H1 (cell line): ENCODE results near the gene CHPF. TPM values are rescaled to one million over a fixed set of nuclear protein-coding genes. Genes with fewer than 3 reads are reported as not detected.

Experiments used
- CTCF ChIA-PET: fragments of 300-600 bp; sonication (Branson Sonifier 250); formaldehyde crosslinking; loops from one replicate; lab custom pipeline; 2021; ENCODE audit not compliant: partially characterized antibody; lab: Charles Lee
- POLR2A ChIA-PET: fragments of 300-600 bp; sonication (Branson Sonifier 250); formaldehyde crosslinking; loops from one replicate; lab custom pipeline; 2021; ENCODE audit warnings: inconsistent platforms; ENCODE audit not compliant: partially characterized antibody; lab: Charles Lee
- DNase-seq, 2 experiments: peaks; one replicate each; pipeline versions ENCODE4 v3.0.0 to v3.0.0-alpha.2; 2010 to 2022; ENCODE audit warnings: low spot score in 2 of 2, low read depth in 1 of 2, mixed read lengths in 1 of 2
- FAIRE-seq: peaks from 2 replicates; lab custom pipeline; 2011; peaks lifted over from hg19 to GRCh38; lab: Jason Lieb, UNC
- H2AFZ ChIP-seq: 2 replicates; pipeline ENCODE4 v1.8.1; 2012; ENCODE audit warnings: low read length, inconsistent platforms
- H2AK5ac ChIP-seq: 2 replicates; pipeline ENCODE4 v1.6.1; 2013; ENCODE audit warnings: low read depth, low read length
- H2BK120ac ChIP-seq: replicated peaks from 2 replicates; pipeline ENCODE3; 2013; ENCODE audit warnings: low read depth, low read length, inconsistent platforms
- H2BK12ac ChIP-seq: 2 replicates; pipeline ENCODE4 v1.6.1; 2013; ENCODE audit warnings: low read depth, low read length
- H2BK15ac ChIP-seq: 2 replicates; pipeline ENCODE4 v1.6.1; 2013; ENCODE audit warnings: low read length
- H2BK20ac ChIP-seq: 2 replicates; pipeline ENCODE4 v1.6.1; 2013; ENCODE audit warnings: low read length
- H2BK5ac ChIP-seq: 2 replicates; pipeline ENCODE4 v1.6.1; 2013; ENCODE audit warnings: low read depth, low read length
- H3K14ac ChIP-seq: 2 replicates; pipeline ENCODE4 v1.6.1; 2013; ENCODE audit warnings: inconsistent platforms; ENCODE audit not compliant: insufficient read length
- H3K18ac ChIP-seq: 2 replicates; pipeline ENCODE4 v1.6.1; 2013; ENCODE audit warnings: low read length; ENCODE audit errors: extremely low read depth
- H3K23ac ChIP-seq: 2 replicates; pipeline ENCODE4 v1.6.1; 2013; ENCODE audit warnings: inconsistent platforms; ENCODE audit not compliant: insufficient read length
- H3K23me2 ChIP-seq: 2 replicates; pipeline ENCODE4 v1.6.1; 2013; ENCODE audit warnings: low read depth, low read length
- H3K27ac ChIP-seq: 2 replicates; pipeline ENCODE4 v1.6.1; 2011; ENCODE audit warnings: low read depth, low read length, inconsistent platforms
- H3K27me3 ChIP-seq, 4 experiments: replicated peaks in 1 of 4; 1 replicate in 1 of 4; 2 replicates in 3 of 4; pipeline versions ENCODE4 v1.6.1 to v1.8.1; 2011 to 2013; ENCODE audit warnings: low read length in 3 of 4, mild to moderate bottlenecking in 3 of 4, inconsistent platforms in 2 of 4, mixed read lengths in 2 of 4, moderate library complexity in 1 of 4; ENCODE audit not compliant: control insufficient read depth in 3 of 4, insufficient read depth in 3 of 4; ENCODE audit errors: extremely low read depth in 1 of 4
- H3K36me3 ChIP-seq, 4 experiments: 2 replicates each; pipeline versions ENCODE4 v1.6.1 to v1.8.1; 2011 to 2013; ENCODE audit warnings: mild to moderate bottlenecking in 4 of 4, low read length in 3 of 4, moderate library complexity in 2 of 4, control low read depth in 1 of 4, inconsistent platforms in 1 of 4; ENCODE audit not compliant: insufficient read depth in 4 of 4, control insufficient read depth in 2 of 4
- H3K4ac ChIP-seq: replicated peaks from 2 replicates; pipeline ENCODE3; 2013; ENCODE audit warnings: low read length, low read depth, mixed read lengths, inconsistent platforms; ENCODE audit not compliant: insufficient read length
- H3K4me1 ChIP-seq, 4 experiments: replicated peaks in 1 of 4; 1 replicate in 1 of 4; 2 replicates in 3 of 4; pipeline versions ENCODE4 v1.6.1 to v1.8.1; 2011 to 2013; ENCODE audit warnings: low read length in 3 of 4, inconsistent platforms in 2 of 4, mixed read lengths in 1 of 4; ENCODE audit not compliant: insufficient read depth in 4 of 4, control insufficient read depth in 3 of 4
- H3K4me2 ChIP-seq, 2 experiments: 2 replicates each; pipeline versions ENCODE4 v1.6.1 to v1.8.1; 2011 to 2013; ENCODE audit warnings: low read depth in 2 of 2, low read length in 2 of 2, control low read depth in 1 of 2, inconsistent platforms in 1 of 2, mild to moderate bottlenecking in 1 of 2; ENCODE audit not compliant: insufficient read depth in 1 of 2
- H3K4me3 ChIP-seq, 4 experiments: fragments of 200-600, 300-600 bp in 1 of 4; sonication (generic), shearing (Covaris generic), sonication (Bioruptor Twin) in 1 of 4; 2 replicates each; pipeline versions ENCODE4 v1.5.1 to v1.8.1; 2011 to 2016; ENCODE audit warnings: low read length in 4 of 4, low read depth in 3 of 4, control low read depth in 2 of 4, inconsistent platforms in 2 of 4, mild to moderate bottlenecking in 2 of 4, mixed read lengths in 1 of 4, moderate library complexity in 1 of 4; ENCODE audit not compliant: insufficient read depth in 2 of 4; ENCODE audit errors: extremely low read depth in 1 of 4
- H3K56ac ChIP-seq: replicated peaks from 2 replicates; pipeline ENCODE3; 2013; ENCODE audit warnings: low read depth, mild to moderate bottlenecking, mixed read lengths, low read length, inconsistent platforms; ENCODE audit not compliant: insufficient read length
- H3K79me1 ChIP-seq: 2 replicates; pipeline ENCODE4 v1.6.1; 2013; ENCODE audit warnings: low read depth, low read length, control low read depth
- H3K79me2 ChIP-seq, 2 experiments: 2 replicates each; pipeline versions ENCODE4 v1.6.1 to v1.8.1; 2012 to 2013; ENCODE audit warnings: low read length in 2 of 2, mild to moderate bottlenecking in 2 of 2, inconsistent platforms in 1 of 2; ENCODE audit not compliant: insufficient read depth in 2 of 2, control insufficient read depth in 1 of 2
- H3K9ac ChIP-seq, 4 experiments: replicated peaks in 1 of 4; 1 replicate in 1 of 4; 2 replicates in 3 of 4; pipeline versions ENCODE4 v1.6.1 to v1.8.1; 2011 to 2013; ENCODE audit warnings: low read depth in 3 of 4, low read length in 3 of 4, control low read depth in 2 of 4, mild to moderate bottlenecking in 2 of 4, moderate library complexity in 2 of 4, inconsistent platforms in 1 of 4; ENCODE audit errors: extremely low read depth in 1 of 4
- H3K9me3 ChIP-seq, 2 experiments: 2 replicates each; pipeline versions ENCODE4 v1.6.1 to v1.8.1; 2012 to 2013; ENCODE audit warnings: mild to moderate bottlenecking in 2 of 2, moderate library complexity in 2 of 2, control low read depth in 1 of 2, inconsistent platforms in 1 of 2, low read depth in 1 of 2, low read length in 1 of 2, mixed read lengths in 1 of 2; ENCODE audit not compliant: insufficient read depth in 2 of 2
- H4K20me1 ChIP-seq, 2 experiments: replicated peaks in 1 of 2; 2 replicates each; pipeline versions ENCODE3 to v1.8.1; 2011 to 2013; ENCODE audit warnings: inconsistent platforms in 2 of 2, low read length in 2 of 2, mild to moderate bottlenecking in 1 of 2; ENCODE audit not compliant: insufficient read depth in 2 of 2, control insufficient read depth in 1 of 2
- H4K5ac ChIP-seq: 2 replicates; pipeline ENCODE4 v1.6.1; 2013; ENCODE audit warnings: low read length, low read depth, mixed read lengths, inconsistent platforms; ENCODE audit not compliant: insufficient read length
- H4K8ac ChIP-seq: 2 replicates; pipeline ENCODE4 v1.8.0; 2013; ENCODE audit warnings: mild to moderate bottlenecking, moderate library complexity, low read length, inconsistent platforms; ENCODE audit not compliant: insufficient read depth; ENCODE audit errors: extremely low read depth
- H4K91ac ChIP-seq: replicated peaks from 2 replicates; pipeline ENCODE3; 2013; ENCODE audit warnings: low read length, mixed read lengths, inconsistent platforms; ENCODE audit not compliant: insufficient read length
- BACH1 ChIP-seq: IDR thresholded peaks from 2 replicates; pipeline ENCODE4 v1.6.1; 2012; ENCODE audit warnings: low read length, improper control_type of control experiment
- EZH2 ChIP-seq: fragments of 200-600 bp; sonication (generic); IDR thresholded peaks from 2 replicates; pipeline ENCODE4 v1.7.1; 2012; ENCODE audit warnings: low read depth, mild to moderate bottlenecking, moderate library complexity, low read length, inconsistent platforms; ENCODE audit not compliant: severe bottlenecking
- KDM4A ChIP-seq: IDR thresholded peaks from one replicate; pipeline ENCODE4 v1.7.1; 2012; ENCODE audit warnings: low read depth, mild to moderate bottlenecking, moderate library complexity, low read length, inconsistent platforms; ENCODE audit not compliant: severe bottlenecking
- PHF8 ChIP-seq: fragments of 200-600 bp; sonication (generic); conservative IDR thresholded peaks from 2 replicates; pipeline ENCODE4 v1.7.1; 2012; ENCODE audit warnings: low read depth, mild to moderate bottlenecking, inconsistent platforms, low read length, moderate library complexity
- POLR2A ChIP-seq, 2 experiments: IDR thresholded peaks; 1 replicate in 1 of 2; 2 replicates in 1 of 2; pipeline ENCODE4 v1.6.1; 2011; ENCODE audit warnings: low read depth in 2 of 2, low read length in 2 of 2, mild to moderate bottlenecking in 2 of 2; ENCODE audit errors: control extremely low read depth in 1 of 2
- WGBS, 2 experiments: shearing (Covaris generic) in 1 of 2; methylation state at CpG; one replicate each; pipeline versions ENCODE4 v1.1.6 to v1.1.7; 2013 to 2015; ENCODE audit warnings: low lambda C conversion rate in 2 of 2, mixed read lengths in 2 of 2, inconsistent platforms in 1 of 2, low coverage in 1 of 2, missing lambda C conversion rate in 1 of 2; ENCODE audit not compliant: insufficient replicate concordance in 2 of 2, insufficient coverage in 1 of 2, insufficient read length in 1 of 2; ENCODE audit errors: extremely low coverage in 1 of 2, missing lambda C conversion rate in 1 of 2; 5-methylcytosine and 5-hydroxymethylcytosine counted together
- polyA plus RNA-seq, 7 experiments: library from polyadenylated mRNA; depleted of rRNA in 3 of 7; stranded (reverse) in 5 of 7; unstranded in 2 of 7; fragments of >200 nt in 5 of 7; fragments of 200-250 nt in 2 of 7; gene quantifications; 1 replicate in 5 of 7; 2 replicates in 1 of 7; 4 replicates in 1 of 7; pipeline versions ENCODE4 v1.2.1 to v1.2.3, GENCODE V29; 2011 to 2013; ENCODE audit warnings: missing spikeins in 2 of 7, mixed read lengths in 2 of 7
- total RNA-seq: library from RNA; stranded (reverse); fragmentation: NEBNext Ultra II Directional; extraction: Animal tissue kit (Norgen Biotek cat#: 25700); gene quantifications from 2 replicates; pipeline ENCODE4 v1.2.1, GENCODE V29; 2021

The CHPF gene
- total and polyA plus RNA-seq, 2 of the 8 experiments (the other 6 are each of a cell fraction or from before 2014, with no cell fraction given), result 62.9 to 67.3 TPM

DNA sequence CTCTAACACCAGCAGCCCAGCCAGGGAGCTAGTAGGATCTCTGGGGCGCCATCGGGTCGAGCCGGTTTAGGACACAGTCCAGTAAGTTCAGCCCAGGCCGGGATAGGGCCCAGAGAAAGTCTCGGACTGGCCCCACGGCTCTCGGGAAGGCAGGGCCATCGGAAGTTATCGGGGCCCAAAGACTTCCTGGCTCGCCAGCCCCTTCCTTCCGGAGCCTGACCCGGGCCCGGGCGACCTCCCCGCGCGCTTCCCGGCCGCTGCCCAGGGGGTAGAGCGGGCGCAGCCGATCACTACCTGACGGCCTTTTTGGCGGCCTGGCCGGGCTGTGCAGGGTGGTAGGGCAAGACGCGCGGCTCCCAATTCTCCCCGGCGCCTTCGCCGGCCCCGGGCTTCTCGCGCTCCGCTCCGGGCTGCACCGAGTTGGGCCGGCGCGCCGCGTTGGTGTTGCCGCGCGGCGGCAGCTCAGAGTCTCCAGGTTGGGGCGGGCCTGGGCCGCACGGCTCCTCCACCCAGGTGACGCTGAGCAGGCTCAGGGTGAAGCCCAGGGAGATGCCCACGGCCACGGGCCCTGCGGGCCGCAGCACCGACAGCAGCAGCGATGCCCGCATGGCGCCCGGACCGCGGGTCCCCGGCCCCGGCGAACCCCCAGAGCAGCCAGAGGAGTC is 546 bp downstream of the CHPF start:
- Histone ChIP-seq H3K18ac (peak overlapping the region; percentile 48; the same call in 1 of the 2 replicates), H4K20me1 (peaks cover 14 to 20% of the 10 kb centered on the region in 2 experiments), H2BK15ac (no peak overlapping the region), H4K5ac (no peak overlapping the region), H3K27me3 (peaks cover 0 to 4% (median 0%) of the 10 kb centered on the region in 4 experiments; a peak in 2 of 7 replicates), H2AFZ (no peak overlapping the region), H3K4me1 (peaks cover 5 to 20% (median 11%) of the 10 kb centered on the region in 4 experiments), H3K23me2 (peaks cover 14% of the 10 kb centered on the region; the same call in 1 of the 2 replicates), H2BK5ac (peak overlapping the region; percentile 85; the same call in 1 of the 2 replicates), H3K56ac (peak overlapping the region; percentile 84), H3K14ac (no peak overlapping the region), H4K91ac (no peak overlapping the region), H3K4ac (no peak overlapping the region), H3K4me2 (peak overlapping the region; percentile 62 to 90), H3K79me1 (peaks cover 4% of the 10 kb centered on the region; the same call in 1 of the 2 replicates), H2BK12ac (no peak overlapping the region), H2AK5ac (no peak overlapping the region), H3K27ac (peak overlapping the region; percentile 19; the same call in 1 of the 2 replicates), H3K9me3 (no peaks in the 10 kb centered on the region), H4K8ac (peak overlapping the region; percentile 72; the same call in 1 of the 2 replicates), H2BK120ac (no peak overlapping the region), H3K23ac (no peak overlapping the region), H2BK20ac (no peak overlapping the region), H3K9ac (peak overlapping the region in 3 of 4 experiments; percentile 52 to 76 (median 65); a peak in 6 of 7 replicates), H3K36me3 (peaks cover 4 to 22% (median 12%) of the 10 kb centered on the region in 4 experiments; a peak in 6 of 8 replicates), H3K79me2 (peaks cover 0 to 6% of the 10 kb centered on the region in 2 experiments; a peak in 1 of 4 replicates), H3K4me3 (peak overlapping the region; percentile 73 to 90 (median 80))
- FAIRE-seq (no peak), DNase-seq (peak in 1 of 2 experiments; percentile 83)
- CTCF ChIA-PET, result interaction anchor here (0.9 to 113.1 kb wide), 16 partner anchors 9 to 139 kb away, joined by 3 to 7248 read pairs (median 8); partner anchors contain the start of genes DES, GMPPA, SPEG and STK11IP
- POLR2A ChIA-PET, result interaction anchor here (0.6 to 3.3 kb wide), 13 partner anchors 11 to 110 kb away, joined by 3 to 44 read pairs (median 5); partner anchors contain the start of genes GMPPA, INHA, OBSL1 and STK11IP
- WGBS, 2 experiments, result 1% methylated on average over 41 of the region's 66 CpGs; no CpG with 5 or more reads in 1 of the 2 experiments
- peak; percentile 33 for TF ChIP-seq KDM4A
- TF ChIP-seq POLR2A (IDR thresholded peaks at IDR 0.05; ENCODE audit: control extremely low read depth in 1 of 2, low read depth in 2 of 2, low read length in 2 of 2), result peak in 1 of 2 experiments; percentile 32; a peak in 1 of 3 replicates
- no peak for TF ChIP-seq BACH1
- no peak for TF ChIP-seq EZH2
- peak; percentile 47 for TF ChIP-seq PHF8
